ENCODE data around the gene MACROD2. TPM values are rescaled to one million over a fixed set of nuclear protein-coding genes. Genes with fewer than 3 reads are reported as not detected.
"Not testable (repeated sequence)": the region's sequence is repeated elsewhere in the genome, so short reads cannot be mapped to it uniquely, and the experiment has no call there.

The MACROD2 gene
- polyA plus RNA-seq, 1 experiment = 0.47 TPM

- Histone ChIP-seq H3K4me3 (ENCODE audit: low read depth, low read length) (no peak overlapping the region), H3K36me3 (ENCODE audit: control insufficient read depth, insufficient read depth, low read length) (no peaks in the 10 kb centered on the region), H3K27me3 (ENCODE audit: control insufficient read depth, insufficient read depth, low read length) (no peaks in the 10 kb centered on the region)
- TF ChIP-seq CTCF (IDR thresholded peaks at IDR 0.05; ENCODE audit: insufficient read depth, low read depth, low read length) = no peak
- ChIA-PET CTCF (no interaction called here), POLR2A (no interaction called here)
- no peak for DNase-seq (ENCODE audit: low read depth)
Measured at GRCh38 chr20:14450256-14450655, 454.9 kb downstream of the MACROD2 start.

DNA sequence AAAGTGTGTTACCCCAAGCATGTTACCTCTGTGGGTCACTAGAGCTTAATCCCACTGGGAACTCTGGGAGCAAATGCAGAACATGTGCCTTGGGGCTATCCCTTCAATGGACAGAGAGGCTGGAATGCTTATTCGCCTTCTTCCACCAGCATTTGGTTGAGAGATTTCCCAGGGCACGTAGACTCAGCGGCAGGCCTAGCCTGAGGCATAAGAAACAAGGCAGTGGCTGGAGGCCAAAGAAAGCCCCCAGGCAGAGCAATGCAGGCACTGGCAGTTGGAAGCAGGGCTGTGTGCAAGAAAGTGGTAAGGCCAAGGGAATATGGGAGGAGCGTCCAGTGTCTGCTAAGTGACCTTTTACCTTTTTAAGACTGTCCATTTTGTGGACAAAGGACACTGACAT is 456.1 kb downstream of the MACROD2 start:
- H3K4me3 ChIP-seq (ENCODE audit: low read depth, low read length) = no peak overlapping the region
- no peak for TF ChIP-seq CTCF (IDR thresholded peaks at IDR 0.05; ENCODE audit: insufficient read depth, low read depth, low read length)
- DNase-seq (ENCODE audit: low read depth) = no peak
- H3K36me3 ChIP-seq (ENCODE audit: control insufficient read depth, insufficient read depth, low read length) = no peaks in the 10 kb centered on the region
- ChIA-PET CTCF (no interaction called here), POLR2A (no interaction called here)
- no peaks in the 10 kb centered on the region for H3K27me3 ChIP-seq (ENCODE audit: control insufficient read depth, insufficient read depth, low read length)

DNA sequence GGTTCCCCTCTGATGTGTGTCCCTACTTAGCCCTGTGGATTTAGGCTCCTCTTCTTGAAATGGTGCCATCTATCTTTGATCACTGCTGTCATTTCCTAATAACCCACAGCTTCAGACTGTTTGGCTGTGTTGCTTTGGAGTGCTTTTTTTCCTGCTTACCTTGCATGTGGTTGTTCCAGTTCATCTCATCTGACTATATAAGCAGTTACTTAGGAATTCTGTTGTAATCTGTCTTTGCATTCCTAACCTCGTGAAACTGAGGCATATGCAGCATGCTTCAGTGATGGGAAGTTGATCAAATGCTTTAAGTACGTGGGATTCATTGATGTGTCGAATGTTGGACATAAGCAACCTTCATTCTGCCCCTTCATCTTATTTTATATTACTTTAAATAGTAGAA is 457.9 kb downstream of the MACROD2 start:
- DNase-seq (ENCODE audit: low read depth) = no peak
- TF ChIP-seq CTCF (IDR thresholded peaks at IDR 0.05; ENCODE audit: insufficient read depth, low read depth, low read length) = no peak

DNA sequence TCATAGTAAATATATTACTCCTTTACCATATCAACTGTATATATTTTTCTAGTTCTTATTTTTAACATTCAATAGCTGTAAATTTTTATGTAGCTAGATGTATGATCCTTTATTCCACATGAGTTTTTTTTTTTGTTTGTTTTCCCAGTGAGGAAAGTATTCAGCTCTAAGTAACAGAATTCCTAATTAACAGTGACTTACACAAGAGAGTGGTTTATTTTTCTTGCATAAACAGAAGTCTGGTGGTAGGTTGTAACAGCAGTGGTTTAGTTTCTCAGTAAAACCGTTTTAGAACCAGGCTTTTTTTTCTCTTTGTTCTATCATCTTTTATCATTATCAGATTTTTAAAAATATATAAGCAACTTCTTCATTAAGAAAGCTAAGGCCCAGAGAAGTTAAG is 459.0 kb downstream of the MACROD2 start:
- ChIA-PET CTCF (interaction anchor here (0.6 to 0.7 kb wide), 3 partner anchors 455 to 1003 kb away, joined by 3 to 4 read pairs (median 3); no protein-coding TSS in a partner anchor), POLR2A (interaction anchor here (0.6 kb wide), 1 partner anchor 258 kb away, joined by 3 read pairs; no protein-coding TSS in a partner anchor)
- no peaks in the 10 kb centered on the region for H3K36me3 ChIP-seq (ENCODE audit: control insufficient read depth, insufficient read depth, low read length)
- H3K4me3 ChIP-seq (ENCODE audit: low read depth, low read length) = no peak overlapping the region
- H3K27me3 ChIP-seq (ENCODE audit: control insufficient read depth, insufficient read depth, low read length) = no peaks in the 10 kb centered on the region
- no peak for DNase-seq (ENCODE audit: low read depth)
- no peak for TF ChIP-seq CTCF (IDR thresholded peaks at IDR 0.05; ENCODE audit: insufficient read depth, low read depth, low read length)

More for the DNA sequence above, 457.9 kb downstream of the MACROD2 start:
- POLR2A ChIA-PET = no interaction called here
- no peak overlapping the region for H3K4me3 ChIP-seq (ENCODE audit: low read depth, low read length)
- CTCF ChIA-PET = no interaction called here
- no peaks in the 10 kb centered on the region for H3K36me3 ChIP-seq (ENCODE audit: control insufficient read depth, insufficient read depth, low read length)
- no peaks in the 10 kb centered on the region for H3K27me3 ChIP-seq (ENCODE audit: control insufficient read depth, insufficient read depth, low read length)

GRCh38 chr20:14467104-14467827 is 471.9 kb downstream of the MACROD2 start:
- POLR2A ChIA-PET; H3K4me3 ChIP-seq (ENCODE audit: low read depth, low read length); CTCF ChIA-PET; DNase-seq (ENCODE audit: low read depth); H3K27me3 ChIP-seq (ENCODE audit: control insufficient read depth, insufficient read depth, low read length); H3K36me3 ChIP-seq (ENCODE audit: control insufficient read depth, insufficient read depth, low read length): not testable (repeated sequence)

Data from BJ (cell line).